Naive thymus-derived CD4-positive, alpha-beta T cell (primary cell): ENCODE results near the gene HS2ST1. TPM values are rescaled to one million over a fixed set of nuclear protein-coding genes. Genes with fewer than 3 reads are reported as not detected.

Experiments used
- ATAC-seq: fragments of 150-1000 bp; cut with Tn5 transposase; 2 replicates; pipeline ENCODE4 v1.10.0; 2021; ENCODE audit warnings: mild to moderate bottlenecking, moderate library complexity
- CTCF ChIA-PET: fragments of 350-600 bp; sonication (Branson Sonifier 250); formaldehyde crosslinking; loops from one replicate; lab custom pipeline; 2021; ENCODE audit warnings: antibody characterized with exemption; lab: Charles Lee
- POLR2A ChIA-PET: fragments of 350-600 bp; sonication (Branson Sonifier 250); formaldehyde crosslinking; loops from one replicate; lab custom pipeline; 2021; ENCODE audit warnings: antibody characterized with exemption, inconsistent platforms; lab: Charles Lee
- DNase-seq, 9 donors: peaks; one replicate each; pipeline versions ENCODE4 v3.0.0 to v3.0.0-alpha.2; 2020 to 2022; ENCODE audit warnings: mixed read lengths in 1 of 9
- H3K27ac ChIP-seq: one replicate; pipeline ENCODE4 v1.7.0; 2013; ENCODE audit warnings: mild to moderate bottlenecking, low read depth, low read length, moderate library complexity
- H3K27me3 ChIP-seq, 2 donors: one replicate each; pipeline ENCODE4 v1.7.0; 2013; ENCODE audit warnings: low read length in 2 of 2, mild to moderate bottlenecking in 2 of 2, moderate library complexity in 2 of 2; ENCODE audit not compliant: control insufficient read depth in 2 of 2, insufficient read depth in 2 of 2
- H3K36me3 ChIP-seq, 3 experiments: 1 replicate in 2 of 3; 2 replicates in 1 of 3; pipeline ENCODE4 v1.7.0; 2013; ENCODE audit warnings: low read length in 3 of 3, mild to moderate bottlenecking in 3 of 3, moderate library complexity in 1 of 3; ENCODE audit not compliant: insufficient read depth in 3 of 3, control insufficient read depth in 2 of 3
- H3K4me1 ChIP-seq, 2 donors: one replicate each; pipeline ENCODE4 v1.7.0; 2013; ENCODE audit warnings: low read length in 2 of 2, mild to moderate bottlenecking in 2 of 2, moderate library complexity in 1 of 2; ENCODE audit not compliant: control insufficient read depth in 2 of 2, insufficient read depth in 2 of 2
- H3K4me3 ChIP-seq: 2 replicates; pipeline ENCODE4 v1.7.0; 2013; ENCODE audit warnings: mild to moderate bottlenecking, low read length
- H3K9me3 ChIP-seq, 3 experiments: 1 replicate in 2 of 3; 2 replicates in 1 of 3; pipeline ENCODE4 v1.7.0; 2013; ENCODE audit warnings: low read length in 3 of 3; ENCODE audit not compliant: control insufficient read depth in 2 of 3
- H3K27ac Mint-ChIP-seq, 9 donors: one replicate each; pipeline ENCODE4 v1.8.0; 2020 to 2022; ENCODE audit warnings: mixed read lengths in 9 of 9, mild to moderate bottlenecking in 8 of 9, moderate library complexity in 5 of 9, inconsistent platforms in 2 of 9
- H3K27me3 Mint-ChIP-seq, 5 donors: one replicate each; pipeline ENCODE4 v1.8.0; 2021 to 2022; ENCODE audit warnings: mixed read lengths in 5 of 5, mild to moderate bottlenecking in 1 of 5
- H3K36me3 Mint-ChIP-seq, 5 donors: one replicate each; pipeline ENCODE4 v1.8.0; 2020 to 2022; ENCODE audit warnings: mixed read lengths in 5 of 5, mild to moderate bottlenecking in 3 of 5, inconsistent platforms in 1 of 5
- H3K4me1 Mint-ChIP-seq, 7 donors: one replicate each; pipeline ENCODE4 v1.8.0; 2020 to 2022; ENCODE audit warnings: mixed read lengths in 7 of 7, mild to moderate bottlenecking in 3 of 7, inconsistent platforms in 1 of 7
- H3K4me3 Mint-ChIP-seq, 10 donors: one replicate each; pipeline ENCODE4 v1.8.0; 2020 to 2022; ENCODE audit warnings: mild to moderate bottlenecking in 10 of 10, mixed read lengths in 10 of 10, moderate library complexity in 6 of 10, inconsistent platforms in 2 of 10
- H3K9me3 Mint-ChIP-seq, 11 donors: one replicate each; pipeline ENCODE4 v1.8.0; 2020 to 2022; ENCODE audit warnings: mixed read lengths in 11 of 11, mild to moderate bottlenecking in 4 of 11, inconsistent platforms in 1 of 11, moderate library complexity in 1 of 11
- intact Hi-C, 2 donors: fragments of 100-400 bp; cut with micrococcal nuclease; formaldehyde crosslinking; loops; one replicate each; pipeline ENCODE4 v1.15.1; 2023
- polyA plus RNA-seq, 2 donors: library from polyadenylated mRNA; unstranded; fragments of 300-500 nt; fragmentation: Illumina TruSeq; gene quantifications; one replicate each; pipeline ENCODE4 v1.2.3, GENCODE V29; 2021
- total RNA-seq, 6 experiments: library from RNA in 5 of 6; stranded (reverse) in 5 of 6; gene quantifications; 1 replicate in 5 of 6; 2 replicates in 1 of 6; pipeline ENCODE4 v1.2.3 and lab custom pipeline; 2021 to 2026

Gene HS2ST1
- total and polyA plus RNA-seq, 7 experiments from 2014 or later: 7.1 to 18.3 (median 10.2) TPM

DNA sequence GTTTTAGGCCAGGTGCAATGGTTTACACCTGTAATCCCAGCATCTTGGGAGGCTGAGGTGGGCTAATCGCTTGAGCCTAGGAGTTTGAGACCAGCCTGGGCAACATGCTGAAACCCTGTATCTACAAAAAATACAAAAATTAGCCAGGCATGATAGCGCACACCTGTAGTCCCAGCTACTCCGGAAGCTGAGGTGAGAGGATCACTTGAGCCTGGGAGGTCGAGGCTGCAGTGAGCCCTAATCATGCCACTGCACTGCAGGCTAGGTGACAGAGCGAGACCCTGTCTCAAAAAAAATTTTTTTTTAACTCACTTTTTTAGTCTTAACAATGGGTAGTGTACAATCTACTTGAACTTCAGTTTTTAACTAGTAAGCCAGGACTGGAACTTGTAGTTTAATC is 137.5 kb downstream of the HS2ST1 start:
- peaks cover 4 to 22% (median 16%) of the 10 kb centered on the region in 5 donors for H3K36me3 Mint-ChIP-seq
- no peak overlapping the region for H3K4me3 Mint-ChIP-seq
- Histone ChIP-seq H3K4me3 (no peak overlapping the region), H3K36me3 (no peaks in the 10 kb centered on the region), H3K9me3 (no peaks in the 10 kb centered on the region), H3K27me3 (no peaks in the 10 kb centered on the region), H3K4me1 (no peaks in the 10 kb centered on the region), H3K27ac (no peak overlapping the region)
- ATAC-seq: no peak
- H3K4me1 Mint-ChIP-seq: peaks cover 2 to 28% (median 20%) of the 10 kb centered on the region in 7 donors
- CTCF ChIA-PET: no interaction called here
- H3K27me3 Mint-ChIP-seq: no peaks in the 10 kb centered on the region
- POLR2A ChIA-PET: no interaction called here
- H3K9me3 Mint-ChIP-seq: peaks cover 0 to 14% (median 6%) of the 10 kb centered on the region in 11 donors
- H3K27ac Mint-ChIP-seq: no peak overlapping the region
- DNase-seq: no peak
- intact Hi-C loops: no loop called here

DNA sequence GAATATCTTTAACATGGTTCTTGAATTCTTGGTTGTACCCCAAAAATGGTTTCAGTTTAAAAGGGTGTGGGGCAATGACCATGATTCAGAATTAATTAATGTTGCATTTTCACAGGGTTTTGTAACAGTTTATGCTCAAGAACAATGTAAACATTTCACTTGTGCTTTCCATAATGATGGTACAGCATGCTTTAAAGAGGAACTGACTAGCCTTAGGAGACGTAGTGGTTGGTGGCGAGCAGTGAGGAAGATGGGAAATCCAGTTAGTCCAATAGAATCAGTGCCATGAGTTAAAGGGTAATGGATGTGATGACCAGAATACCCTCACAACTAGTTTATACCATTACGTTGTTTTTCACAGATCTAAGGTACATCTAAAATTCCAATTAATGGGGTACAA is 138.0 kb downstream of the HS2ST1 start:
- H3K27me3 Mint-ChIP-seq: no peaks in the 10 kb centered on the region
- ATAC-seq (no peak), DNase-seq (no peak)
- peaks cover 4 to 18% (median 13%) of the 10 kb centered on the region in 5 donors for H3K36me3 Mint-ChIP-seq
- H3K27me3 ChIP-seq: no peaks in the 10 kb centered on the region
- H3K27ac Mint-ChIP-seq: no peak overlapping the region
- ChIA-PET POLR2A (no interaction called here), CTCF (no interaction called here)
- peaks cover 2 to 28% (median 20%) of the 10 kb centered on the region in 7 donors for H3K4me1 Mint-ChIP-seq
- no peaks in the 10 kb centered on the region for H3K36me3 ChIP-seq
- no peak overlapping the region for H3K27ac ChIP-seq
- no peaks in the 10 kb centered on the region for H3K4me1 ChIP-seq
- no peak overlapping the region for H3K4me3 Mint-ChIP-seq
- no peaks in the 10 kb centered on the region for H3K9me3 ChIP-seq
- no peak overlapping the region for H3K4me3 ChIP-seq
- peaks cover 0 to 11% (median 5%) of the 10 kb centered on the region in 11 donors for H3K9me3 Mint-ChIP-seq
- intact Hi-C loops: no loop called here

DNA sequence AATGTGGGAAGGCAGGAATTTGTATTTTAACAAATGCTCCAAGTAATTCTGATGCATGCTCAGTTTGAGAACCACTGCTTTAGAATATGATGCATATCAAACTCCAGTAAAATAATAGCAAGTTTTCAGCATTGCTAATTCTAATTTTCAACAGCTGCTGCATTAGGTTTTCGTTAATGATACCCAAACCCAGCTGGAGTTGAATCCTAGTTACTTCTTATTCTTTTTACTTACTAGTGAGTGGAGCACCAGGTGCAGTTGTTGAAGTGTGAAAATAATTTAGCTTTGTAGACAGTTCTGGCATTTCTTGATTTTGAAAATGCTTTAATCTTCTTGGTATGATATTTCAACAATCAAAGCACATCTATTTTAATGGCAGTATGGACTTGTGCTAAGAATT is 138.5 kb downstream of the HS2ST1 start:
- H3K27me3 Mint-ChIP-seq: no peaks in the 10 kb centered on the region
- H3K4me1 Mint-ChIP-seq: peaks cover 5 to 28% (median 22%) of the 10 kb centered on the region in 7 donors
- H3K4me3 Mint-ChIP-seq: no peak overlapping the region
- no peak overlapping the region for H3K27ac Mint-ChIP-seq
- Histone ChIP-seq H3K4me3 (no peak overlapping the region), H3K27me3 (no peaks in the 10 kb centered on the region), H3K4me1 (no peaks in the 10 kb centered on the region), H3K36me3 (no peaks in the 10 kb centered on the region), H3K27ac (no peak overlapping the region), H3K9me3 (no peaks in the 10 kb centered on the region)
- no peak for ATAC-seq
- ChIA-PET CTCF (no interaction called here), POLR2A (interaction anchor here (1.0 kb wide), 1 partner anchor 32 kb away, joined by 3 read pairs; no protein-coding TSS in a partner anchor)
- no peak for DNase-seq
- H3K9me3 Mint-ChIP-seq: peaks cover 0 to 11% (median 3%) of the 10 kb centered on the region in 11 donors
- intact Hi-C loops: no loop called here
- H3K36me3 Mint-ChIP-seq: peaks cover 4 to 13% (median 10%) of the 10 kb centered on the region in 5 donors

GRCh38 chr1:87053446-87053845 is 139.0 kb downstream of the HS2ST1 start:
- Histone ChIP-seq H3K27me3 (no peaks in the 10 kb centered on the region), H3K36me3 (no peaks in the 10 kb centered on the region), H3K4me1 (no peaks in the 10 kb centered on the region), H3K27ac (no peak overlapping the region), H3K4me3 (no peak overlapping the region), H3K9me3 (no peaks in the 10 kb centered on the region)
- DNase-seq: no peak
- Mint-ChIP-seq H3K36me3 (peaks cover 4 to 9% (median 6%) of the 10 kb centered on the region in 5 donors), H3K27ac (no peak overlapping the region), H3K27me3 (no peaks in the 10 kb centered on the region), H3K4me1 (peaks cover 5 to 28% (median 26%) of the 10 kb centered on the region in 7 donors), H3K9me3 (peaks cover 0 to 6% (median 0%) of the 10 kb centered on the region in 11 donors), H3K4me3 (no peak overlapping the region)
- ChIA-PET POLR2A (interaction anchor here (1.0 kb wide), 1 partner anchor 32 kb away, joined by 3 read pairs; no protein-coding TSS in a partner anchor), CTCF (no interaction called here)
- no peak for ATAC-seq
- intact Hi-C loops: no loop called here

- peaks cover 0 to 4% of the 10 kb centered on the region in 2 donors for H3K4me1 ChIP-seq
- Mint-ChIP-seq H3K4me1 (peaks cover under 1 to 29% (median 17%) of the 10 kb centered on the region in 7 donors), H3K4me3 (no peak overlapping the region), H3K9me3 (peaks cover 0 to 6% (median 0%) of the 10 kb centered on the region in 11 donors), H3K36me3 (peaks cover 2 to 5% (median 4%) of the 10 kb centered on the region in 5 donors), H3K27ac (no peak overlapping the region), H3K27me3 (no peaks in the 10 kb centered on the region)
- CTCF ChIA-PET: no interaction called here
- H3K27ac ChIP-seq: no peak overlapping the region
- H3K27me3 ChIP-seq: no peaks in the 10 kb centered on the region
- intact Hi-C loops: no loop called here
- H3K36me3 ChIP-seq: no peaks in the 10 kb centered on the region
- DNase-seq (no peak), ATAC-seq (no peak)
- H3K9me3 ChIP-seq: no peaks in the 10 kb centered on the region
- POLR2A ChIA-PET: no interaction called here
- H3K4me3 ChIP-seq: no peak overlapping the region
Measured at GRCh38 chr1:87056974-87057373, 142.5 kb downstream of the HS2ST1 start.

GRCh38 chr1:87058343-87058649 is 143.9 kb downstream of the HS2ST1 start:
- H3K9me3 Mint-ChIP-seq: peaks cover 0 to 9% (median 6%) of the 10 kb centered on the region in 11 donors
- Histone ChIP-seq H3K27ac (no peak overlapping the region), H3K4me3 (no peak overlapping the region), H3K36me3 (no peaks in the 10 kb centered on the region), H3K27me3 (no peaks in the 10 kb centered on the region), H3K4me1 (peaks cover 0 to 4% of the 10 kb centered on the region in 2 donors), H3K9me3 (no peaks in the 10 kb centered on the region)
- ChIA-PET CTCF (no interaction called here), POLR2A (no interaction called here)
- no peak overlapping the region for H3K4me3 Mint-ChIP-seq
- ATAC-seq: no peak
- no peak for DNase-seq
- peak overlapping the region in 2 of 9 donors; percentile 38 to 70 for H3K27ac Mint-ChIP-seq
- H3K4me1 Mint-ChIP-seq: peaks cover 4 to 43% (median 24%) of the 10 kb centered on the region in 7 donors
- no peaks in the 10 kb centered on the region for H3K27me3 Mint-ChIP-seq
- H3K36me3 Mint-ChIP-seq: peaks cover 4 to 15% (median 12%) of the 10 kb centered on the region in 5 donors
- intact Hi-C loops: no loop called here

DNA sequence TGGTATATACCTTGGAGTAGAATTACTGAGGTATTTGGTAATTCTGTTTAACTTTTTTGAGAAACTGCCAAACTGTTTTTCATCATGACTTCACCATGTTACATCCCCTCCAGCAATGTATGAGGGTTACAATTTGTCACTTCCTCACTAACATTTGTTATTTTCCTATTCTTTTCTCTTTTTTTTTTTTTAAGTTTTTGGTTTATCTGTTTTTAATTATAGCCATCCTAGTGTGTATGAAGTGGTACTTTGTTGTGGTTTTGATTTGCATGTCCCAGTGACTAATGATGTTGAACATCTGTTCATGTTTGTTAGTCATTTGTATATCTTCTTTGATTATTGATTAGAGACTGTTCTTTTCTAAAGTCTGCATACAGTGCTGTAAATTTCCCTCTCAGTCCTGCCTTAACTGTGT is 147.3 kb downstream of the HS2ST1 start:
- H3K27ac Mint-ChIP-seq: peak overlapping the region in 3 of 9 donors; percentile 4 to 62 (median 25)
- no peaks in the 10 kb centered on the region for H3K36me3 ChIP-seq
- peaks cover 4 to 23% (median 16%) of the 10 kb centered on the region in 5 donors for H3K36me3 Mint-ChIP-seq
- no peaks in the 10 kb centered on the region for H3K9me3 ChIP-seq
- no peak for DNase-seq
- peaks cover 0 to 4% of the 10 kb centered on the region in 2 donors for H3K4me1 ChIP-seq
- ChIA-PET CTCF (no interaction called here), POLR2A (no interaction called here)
- no peak overlapping the region for H3K27ac ChIP-seq
- H3K27me3 ChIP-seq: no peaks in the 10 kb centered on the region
- H3K4me3 Mint-ChIP-seq: no peak overlapping the region
- peaks cover 0 to 13% (median 3%) of the 10 kb centered on the region in 11 donors for H3K9me3 Mint-ChIP-seq
- peaks cover 5 to 47% (median 37%) of the 10 kb centered on the region in 7 donors for H3K4me1 Mint-ChIP-seq
- no peak for ATAC-seq
- no peaks in the 10 kb centered on the region for H3K27me3 Mint-ChIP-seq
- intact Hi-C loops: no loop called here
- no peak overlapping the region for H3K4me3 ChIP-seq
